Right forelimb (tissue), 1 donor: ENCODE measurements around the gene TNS4.
A peak's percentile ranks its signal among the peaks of the same experiment; 100 is the strongest.

Experiments used
- DNase-seq: peaks from one replicate; pipeline ENCODE4 v3.0.0-alpha.2; 2018

The TNS4 gene

GRCh38 chr17:40535924-40536294 is 34.5 kb upstream of the TNS4 start:
- DNase-seq: no peak

- DNase-seq: no peak
Measured at GRCh38 chr17:40535438-40535837, 34.0 kb upstream of the TNS4 start.

- no peak for DNase-seq
Measured at GRCh38 chr17:40534371-40535189, 33.2 kb upstream of the TNS4 start.

GRCh38 chr17:40533896-40534295 is 32.5 kb upstream of the TNS4 start:
- DNase-seq: no peak

GRCh38 chr17:40532520-40533253 is 31.3 kb upstream of the TNS4 start:
- peak; percentile 44 for DNase-seq

- DNase-seq: no peak
Measured at GRCh38 chr17:40531051-40531991, 29.9 kb upstream of the TNS4 start.

GRCh38 chr17:40530531-40530994 is 29.1 kb upstream of the TNS4 start:
- DNase-seq: no peak

GRCh38 chr17:40529991-40530390 is 28.6 kb upstream of the TNS4 start:
- no peak for DNase-seq

GRCh38 chr17:40528692-40529417 is 27.4 kb upstream of the TNS4 start:
- DNase-seq: no peak

- no peak for DNase-seq
Measured at GRCh38 chr17:40526668-40527067, 25.2 kb upstream of the TNS4 start.

- DNase-seq: no peak
Measured at GRCh38 chr17:40525294-40525693, 23.9 kb upstream of the TNS4 start.

GRCh38 chr17:40524243-40524965 is 23.0 kb upstream of the TNS4 start:
- no peak for DNase-seq

GRCh38 chr17:40522961-40523310 is 21.5 kb upstream of the TNS4 start:
- no peak for DNase-seq

- no peak for DNase-seq
Measured at GRCh38 chr17:40522250-40522960, 21.0 kb upstream of the TNS4 start.

- no peak for DNase-seq
Measured at GRCh38 chr17:40520991-40521453, 19.6 kb upstream of the TNS4 start.

- DNase-seq: no peak
Measured at GRCh38 chr17:40519089-40519775, 17.8 kb upstream of the TNS4 start.

GRCh38 chr17:40518401-40519088 is 17.1 kb upstream of the TNS4 start:
- DNase-seq: no peak

GRCh38 chr17:40517981-40518380 is 16.6 kb upstream of the TNS4 start:
- no peak for DNase-seq

- DNase-seq: no peak
Measured at GRCh38 chr17:40517286-40517662, 15.9 kb upstream of the TNS4 start.
